SKM-1 treated with dmso at 0.1 percent for 144 hours (cell line): ENCODE measurements around the gene KIAA1328.
"Not testable (repeated sequence)": the region's sequence is repeated elsewhere in the genome, so short reads cannot be mapped to it uniquely, and the experiment has no call there.

Experiments
- DNase-seq: peaks from one replicate; lab custom pipeline; 2025; ENCODE audit not compliant: unreplicated experiment; lab: John Stamatoyannopoulos, UW

The KIAA1328 gene

GRCh38 chr18:36825526-36825925 is 3.4 kb upstream of the KIAA1328 start:
- DNase-seq: no peak

GRCh38 chr18:36826556-36826955 is 2.4 kb upstream of the KIAA1328 start:
- DNase-seq: no peak

DNA sequence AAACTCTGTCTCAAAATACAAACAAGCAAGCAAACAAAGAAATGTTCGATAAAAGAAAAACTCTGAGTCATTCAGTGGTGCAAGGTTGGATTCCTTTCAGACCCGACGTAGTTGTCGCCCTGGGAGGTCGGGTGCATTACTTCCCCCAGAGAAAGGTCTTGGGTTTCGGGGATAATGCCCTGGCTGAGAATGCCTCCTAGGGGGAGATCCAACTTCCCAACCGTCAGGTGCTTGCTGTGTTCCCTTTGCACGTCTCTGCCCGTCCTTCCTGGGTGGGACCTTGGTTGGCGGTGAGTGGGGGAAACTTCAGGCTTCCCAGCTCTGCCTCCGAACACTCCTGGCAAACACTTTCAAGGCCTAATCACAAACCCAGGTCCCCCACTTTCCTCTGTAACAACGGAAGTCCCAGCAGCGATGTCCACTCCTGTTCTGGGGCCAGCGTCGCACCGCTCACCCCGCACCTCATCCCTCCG is 734 bp upstream of the KIAA1328 start:
- DNase-seq: no peak

GRCh38 chr18:36829362-36830157 is 633 bp downstream of the KIAA1328 start:
- no peak for DNase-seq

DNA sequence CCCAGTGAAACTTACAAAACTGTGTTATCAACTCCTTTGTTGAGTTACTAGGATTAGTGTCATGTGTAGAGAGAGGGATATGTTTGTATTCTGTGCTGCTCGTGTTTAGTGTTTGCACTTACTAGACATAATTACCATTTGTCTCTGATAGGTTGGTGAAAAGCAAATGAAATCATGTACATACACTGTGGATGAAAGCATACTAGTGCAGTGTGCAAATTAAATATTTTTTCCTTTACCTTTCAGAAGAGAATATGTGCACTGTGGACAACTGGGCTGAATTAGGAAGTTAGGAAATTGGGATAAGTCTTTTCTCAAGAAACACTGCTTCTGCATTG is 1.2 kb downstream of the KIAA1328 start:
- no peak for DNase-seq

DNA sequence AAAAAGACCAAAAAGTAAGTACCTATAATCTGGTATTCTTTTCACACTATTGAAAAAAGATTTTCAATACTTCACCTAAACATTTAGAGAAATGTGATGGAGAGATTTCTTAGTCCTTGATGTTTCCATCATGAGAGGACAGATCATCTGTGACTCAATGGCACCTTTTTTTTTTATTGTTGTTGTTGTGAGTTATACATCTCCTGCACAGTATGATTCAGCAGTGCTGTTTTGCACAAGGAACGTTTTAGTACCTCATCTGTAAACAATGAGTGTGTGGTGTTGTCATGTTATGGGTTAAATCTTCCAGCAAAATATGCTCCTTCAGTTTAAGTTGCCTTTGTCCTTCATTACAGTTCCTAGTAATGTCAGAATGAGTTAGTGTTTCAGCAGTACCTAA is 2.2 kb downstream of the KIAA1328 start:
- no peak for DNase-seq

DNA sequence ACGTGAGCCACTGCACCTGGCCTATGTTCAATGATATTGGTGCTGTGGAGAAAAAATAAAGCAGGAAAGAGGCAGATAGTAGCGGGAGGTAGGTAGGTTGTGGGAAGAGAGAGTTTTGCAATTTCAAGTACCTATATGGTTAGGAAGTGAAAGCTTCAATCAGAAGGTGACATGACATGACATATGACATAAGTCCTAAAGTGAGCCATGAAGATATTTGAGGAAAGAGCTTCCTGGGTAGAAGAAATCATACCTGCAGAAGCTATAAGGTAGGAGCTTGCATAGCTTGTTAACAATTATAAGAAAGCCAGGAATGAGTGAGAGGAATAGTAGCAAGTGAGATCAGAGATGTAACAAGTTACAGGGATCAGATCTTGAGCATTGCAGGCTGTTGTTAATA is 4.2 kb downstream of the KIAA1328 start:
- DNase-seq: no peak

- DNase-seq: no peak
Measured at GRCh38 chr18:36835927-36836326, 7.0 kb downstream of the KIAA1328 start.

GRCh38 chr18:36839835-36840234 is 10.9 kb downstream of the KIAA1328 start:
- DNase-seq: no peak

DNA sequence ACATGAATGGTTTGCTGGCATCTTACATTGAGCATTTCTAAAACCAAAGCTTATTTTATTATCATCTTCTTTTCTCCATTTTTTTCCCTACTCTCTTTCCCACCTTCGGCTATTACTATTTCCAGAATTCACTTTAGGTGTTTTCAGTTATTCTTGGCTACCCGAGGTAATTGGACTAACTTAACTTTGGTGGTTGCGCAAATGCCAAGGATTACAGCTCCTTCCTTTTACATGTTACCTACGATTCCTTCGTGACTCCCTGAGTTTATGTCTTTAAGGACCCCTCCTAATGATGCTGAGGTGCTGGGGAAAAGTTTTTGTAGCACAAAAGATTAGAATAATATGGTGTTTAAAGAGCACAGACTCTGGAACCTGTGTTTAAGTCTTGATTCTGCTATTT is 14.3 kb downstream of the KIAA1328 start:
- no peak for DNase-seq

DNA sequence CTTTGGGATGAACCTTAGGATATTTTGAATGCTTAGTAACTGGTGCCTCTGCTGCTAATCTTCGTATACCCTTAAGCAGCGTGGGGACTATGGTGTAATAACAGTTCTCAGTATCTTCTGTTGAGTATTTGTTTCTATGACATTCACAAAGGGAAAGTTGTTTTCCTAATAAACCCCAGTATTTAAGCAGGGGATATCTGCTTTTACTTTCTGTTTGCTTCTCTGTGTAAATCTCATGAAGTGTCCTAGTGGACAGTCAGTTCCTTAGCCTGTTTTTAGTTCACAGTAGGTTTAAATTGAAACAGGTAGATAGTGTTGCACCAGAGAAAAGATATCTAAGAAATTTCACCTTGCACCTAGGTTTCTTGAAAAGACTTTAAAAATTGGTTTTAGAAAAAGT is 14.9 kb downstream of the KIAA1328 start:
- DNase-seq: no peak

GRCh38 chr18:36848609-36849008 is 19.7 kb downstream of the KIAA1328 start:
- DNase-seq: no peak

- DNase-seq: no peak
Measured at GRCh38 chr18:36849288-36850006, 20.5 kb downstream of the KIAA1328 start.

DNA sequence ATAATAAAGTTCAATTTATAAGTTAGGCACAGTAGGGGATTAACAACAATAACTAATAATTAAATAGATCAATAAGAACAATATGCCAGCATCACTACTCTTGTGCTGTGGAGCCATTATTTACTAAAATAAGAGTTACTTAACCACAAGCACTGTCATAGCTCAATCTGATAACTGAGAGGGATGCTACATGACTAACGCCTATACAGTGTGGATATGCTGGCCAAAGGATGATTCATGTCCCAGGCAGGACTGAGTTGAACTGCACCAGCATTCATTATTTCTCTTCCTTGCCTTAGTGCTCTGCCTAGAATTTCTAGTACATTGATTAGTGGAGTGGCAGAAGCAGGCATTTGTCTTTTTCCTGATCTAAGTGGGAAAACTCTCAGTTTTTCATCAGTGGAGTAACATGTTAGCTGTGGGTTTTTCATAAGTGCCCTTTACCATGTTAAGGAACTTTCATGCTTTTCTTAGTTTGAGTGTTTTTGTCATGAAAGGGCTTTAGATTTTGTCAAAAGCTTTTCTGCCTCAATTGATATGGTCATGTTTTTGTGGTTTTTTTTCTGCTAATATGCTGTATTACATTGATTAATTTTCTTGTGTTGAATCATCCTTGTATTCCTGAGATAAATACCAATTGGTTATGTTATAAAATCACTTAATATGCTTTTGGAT is 21.7 kb downstream of the KIAA1328 start:
- no peak for DNase-seq

DNA sequence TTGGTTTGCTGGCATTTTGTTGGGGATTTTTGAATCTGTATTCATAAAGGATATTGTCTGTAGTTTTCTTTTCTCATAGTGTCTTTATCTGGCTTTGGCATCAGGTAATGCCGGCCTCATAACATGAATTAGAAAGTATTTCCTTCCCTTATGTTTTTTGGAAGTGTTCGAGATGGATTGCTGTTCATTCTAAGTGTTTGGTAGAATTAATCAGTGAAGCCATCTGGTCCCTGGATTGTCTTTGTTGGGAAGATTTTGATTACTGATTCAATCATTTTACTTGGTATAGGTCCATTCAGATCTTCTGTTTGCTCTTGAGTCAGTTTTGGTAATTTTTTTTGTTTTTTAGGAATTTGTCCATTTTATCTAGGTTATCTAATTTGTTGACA is 22.3 kb downstream of the KIAA1328 start:
- DNase-seq: no peak

DNA sequence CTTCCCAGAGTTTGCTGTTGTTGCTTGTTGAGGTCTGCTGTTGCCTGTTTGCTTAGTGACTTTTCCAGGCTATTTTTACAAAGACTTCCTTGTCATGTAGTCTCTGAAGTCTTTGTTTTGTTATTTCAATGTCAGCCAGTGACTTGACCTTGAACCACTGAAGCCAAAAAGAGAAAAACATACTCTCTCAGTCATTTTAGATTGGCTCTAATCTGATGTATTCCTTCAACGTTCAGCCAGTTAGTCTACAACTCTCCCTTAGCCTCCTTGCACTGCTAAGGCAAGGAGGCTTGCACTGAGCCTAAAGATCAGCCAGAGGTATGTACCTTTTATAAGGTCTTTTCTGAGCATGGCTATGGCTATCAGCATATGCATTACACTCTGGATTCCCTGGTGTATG is 27.9 kb downstream of the KIAA1328 start:
- no peak for DNase-seq

DNA sequence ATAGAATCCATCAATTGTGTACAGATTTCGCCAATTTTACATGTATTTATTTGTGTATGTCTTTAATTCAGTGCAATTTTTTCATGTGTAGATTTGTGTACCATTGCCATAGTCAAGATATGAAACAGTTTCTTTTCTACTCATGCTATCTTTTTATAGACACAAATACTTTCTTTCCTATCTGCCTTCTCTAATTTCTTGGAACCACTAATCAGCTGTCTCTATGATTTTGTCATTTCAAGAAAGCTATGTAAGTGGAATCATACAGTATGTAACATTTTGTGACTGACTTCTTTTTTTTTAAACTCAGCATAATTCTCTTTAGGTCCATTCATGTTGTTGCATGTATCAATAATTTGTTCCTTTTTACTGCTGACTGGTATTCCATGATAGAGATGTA is 33.3 kb downstream of the KIAA1328 start:
- DNase-seq: no peak

- no peak for DNase-seq
Measured at GRCh38 chr18:36867056-36867455, 38.1 kb downstream of the KIAA1328 start.

GRCh38 chr18:36871801-36872200 is 42.9 kb downstream of the KIAA1328 start:
- no peak for DNase-seq

- no peak for DNase-seq
Measured at GRCh38 chr18:36872329-36872728, 43.4 kb downstream of the KIAA1328 start.

GRCh38 chr18:36873826-36874225 is 44.9 kb downstream of the KIAA1328 start:
- DNase-seq: not testable (repeated sequence)

DNA sequence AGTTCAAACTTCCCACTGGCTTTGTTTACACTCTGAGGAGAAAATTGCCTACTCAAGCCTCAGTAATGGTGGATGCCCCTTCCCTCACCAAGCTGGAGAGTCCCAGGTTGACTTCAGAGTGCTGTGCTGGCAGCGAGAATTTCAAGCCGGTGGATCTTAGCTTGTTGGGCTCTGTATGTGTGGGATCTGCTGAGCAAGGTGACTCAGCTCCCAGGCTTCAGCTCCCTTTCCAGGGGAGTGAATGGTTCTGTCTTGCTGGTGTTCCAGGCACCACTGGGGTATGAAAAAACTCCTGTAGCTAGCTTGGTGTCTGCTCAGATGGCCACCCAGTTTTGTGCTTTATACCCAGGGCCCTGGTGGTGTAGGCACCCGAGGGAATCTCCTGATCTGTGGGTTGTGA is 50.9 kb downstream of the KIAA1328 start:
- DNase-seq: not testable (repeated sequence)
